ENCODE results near the gene PKP1. TPM values are rescaled to one million over a fixed set of nuclear protein-coding genes. Genes with fewer than 3 reads are reported as not detected.

PKP1 gene
- total RNA-seq, 4 donors from 2014 or later, result 0.11 to 0.94 (median 0.54) TPM; not detected in 1

GRCh38 chr1:201370500-201370899 is 87.2 kb downstream of the PKP1 start:
- H3K9me3 ChIP-seq, result no peaks in the 10 kb centered on the region
- DNase-seq, result no peak
- H3K27me3 ChIP-seq, result no peaks in the 10 kb centered on the region
- H3K4me3 ChIP-seq (replicated peaks in 1 of 3), result no peak overlapping the region
- intact Hi-C loops (cut with DNase I), result no loop called here
- TF ChIP-seq CTCF (IDR thresholded peaks at IDR 0.05) (no peak), POLR2A (IDR thresholded peaks at IDR 0.05) (no peak)
- H3K27ac ChIP-seq, result no peak overlapping the region
- WGBS, 2 donors, result 63 to 83% methylated on average over 3 of the region's 3 CpGs
- no peaks in the 10 kb centered on the region for H3K36me3 ChIP-seq
- H3K4me1 ChIP-seq, result no peaks in the 10 kb centered on the region

DNA sequence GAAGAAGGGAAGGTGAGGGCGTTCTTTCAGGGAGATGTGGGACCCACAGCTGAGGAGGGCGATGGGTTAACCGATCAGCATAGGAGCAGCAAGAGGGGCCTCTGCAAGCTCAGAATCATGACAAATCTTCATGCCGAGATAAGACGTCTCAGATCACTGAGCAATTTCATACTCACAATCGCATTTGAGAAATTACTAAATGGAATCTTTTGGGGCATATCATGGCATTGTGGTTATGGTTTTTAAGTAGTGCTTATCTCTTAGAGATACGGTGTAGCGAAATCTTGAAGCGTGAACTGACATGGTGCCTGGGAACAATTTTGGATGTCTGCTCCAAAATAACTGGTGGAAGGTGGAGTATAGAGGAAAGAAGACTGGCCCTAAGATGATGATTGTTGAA is 88.0 kb downstream of the PKP1 start:
- no peak for TF ChIP-seq CTCF (IDR thresholded peaks at IDR 0.05)
- no peak for TF ChIP-seq POLR2A (IDR thresholded peaks at IDR 0.05)
- WGBS, 2 donors, result 84 to 88% methylated on average over 9 of the region's 9 CpGs
- DNase-seq, result no peak
- Histone ChIP-seq H3K9me3 (no peaks in the 10 kb centered on the region), H3K4me3 (replicated peaks in 1 of 3) (no peak overlapping the region), H3K4me1 (no peaks in the 10 kb centered on the region), H3K27me3 (no peaks in the 10 kb centered on the region), H3K36me3 (no peaks in the 10 kb centered on the region), H3K27ac (no peak overlapping the region)
- intact Hi-C loops (cut with DNase I), result no loop called here

GRCh38 chr1:201371792-201372191 is 88.5 kb downstream of the PKP1 start:
- intact Hi-C loops (cut with DNase I), result no loop called here
- WGBS, 2 donors, result 66 to 76% methylated on average over 6 of the region's 6 CpGs
- H3K9me3 ChIP-seq, result no peaks in the 10 kb centered on the region
- H3K27me3 ChIP-seq, result no peaks in the 10 kb centered on the region
- TF ChIP-seq CTCF (IDR thresholded peaks at IDR 0.05) (no peak), POLR2A (IDR thresholded peaks at IDR 0.05) (no peak)
- no peak overlapping the region for H3K4me3 ChIP-seq (replicated peaks in 1 of 3)
- no peaks in the 10 kb centered on the region for H3K4me1 ChIP-seq
- no peak for DNase-seq
- H3K36me3 ChIP-seq, result no peaks in the 10 kb centered on the region
- H3K27ac ChIP-seq, result no peak overlapping the region

DNA sequence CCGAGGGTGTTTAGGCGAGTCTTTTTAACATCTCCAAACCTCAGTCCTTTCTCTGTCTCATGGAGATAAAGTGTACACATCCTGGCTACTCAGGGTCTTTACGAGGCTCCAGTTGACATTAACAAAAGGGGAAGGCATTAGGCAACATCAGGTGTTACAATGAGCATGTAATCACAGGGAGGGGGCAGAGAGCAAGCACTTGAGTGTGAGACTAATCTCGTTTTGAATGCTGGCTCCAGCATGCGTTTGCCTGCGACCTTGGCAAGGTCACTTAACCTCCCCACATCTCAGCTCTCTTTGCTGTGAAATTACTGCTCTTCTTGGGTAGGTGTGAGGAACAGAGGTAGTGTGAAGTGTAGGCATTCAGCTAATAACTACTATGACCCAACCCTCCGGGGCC is 91.1 kb downstream of the PKP1 start:
- Histone ChIP-seq H3K27ac (no peak overlapping the region), H3K9me3 (no peaks in the 10 kb centered on the region), H3K4me1 (no peaks in the 10 kb centered on the region), H3K36me3 (no peaks in the 10 kb centered on the region), H3K27me3 (no peaks in the 10 kb centered on the region), H3K4me3 (replicated peaks in 1 of 3) (no peak overlapping the region)
- intact Hi-C loops (cut with DNase I), result no loop called here
- no peak for DNase-seq
- 33 to 40% methylated on average over 7 of the region's 7 CpGs for WGBS, 2 donors
- TF ChIP-seq POLR2A (IDR thresholded peaks at IDR 0.05) (no peak), CTCF (IDR thresholded peaks at IDR 0.05) (no peak)

DNA sequence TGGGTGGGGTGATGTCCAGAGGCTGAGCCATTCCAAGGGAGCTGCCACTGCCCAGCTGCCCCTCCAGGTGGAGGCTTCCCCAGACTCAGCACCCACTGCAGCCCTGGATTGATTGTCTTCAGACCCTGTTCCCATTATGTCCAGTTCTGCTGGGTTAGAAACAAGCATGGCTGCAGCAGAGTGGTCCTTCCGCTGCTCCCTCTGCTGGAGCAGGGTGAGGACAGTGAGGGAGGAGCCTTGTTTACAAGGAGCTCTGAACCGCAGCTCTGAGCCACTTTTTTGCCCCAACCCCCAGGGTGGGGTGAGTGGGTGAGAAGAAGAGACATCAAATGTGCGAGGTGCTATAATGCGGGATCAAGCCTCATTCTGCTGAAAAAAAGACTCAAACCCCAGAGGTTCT is 91.9 kb downstream of the PKP1 start:
- H3K27me3 ChIP-seq, result no peaks in the 10 kb centered on the region
- TF ChIP-seq CTCF (IDR thresholded peaks at IDR 0.05) (no peak), POLR2A (IDR thresholded peaks at IDR 0.05) (no peak)
- no peaks in the 10 kb centered on the region for H3K9me3 ChIP-seq
- H3K36me3 ChIP-seq, result no peaks in the 10 kb centered on the region
- peaks cover 0 to 7% of the 10 kb centered on the region in 2 donors for H3K4me1 ChIP-seq
- intact Hi-C loops (cut with DNase I), result no loop called here
- 41 to 57% methylated on average over 4 of the region's 4 CpGs for WGBS, 2 donors
- H3K27ac ChIP-seq, result no peak overlapping the region
- H3K4me3 ChIP-seq (replicated peaks in 1 of 3), result no peak overlapping the region
- no peak for DNase-seq
